A549 (cell line): ENCODE data around the gene GPD1.

Source experiments
- BCL3 ChIP-seq: fragments of >200 bp; sonication (Bioruptor Twin); formaldehyde crosslinking; IDR thresholded peaks from 3 replicates; pipeline ENCODE4 v1.6.1; 2016
- CTCF ChIP-seq: fragments of >200 bp; sonication (Bioruptor Twin); formaldehyde crosslinking; IDR thresholded peaks from 3 replicates; pipeline ENCODE4 v1.5.1; 2016
- FOXS1 ChIP-seq: fragments of 250-450 bp; sonication (Bioruptor Pico); IDR thresholded peaks from 2 replicates; pipeline ENCODE4 v1.5.0; 2020; ENCODE audit warnings: mild to moderate bottlenecking, moderate library complexity
- MAFK ChIP-seq: fragments of 450-650 bp; IDR thresholded peaks from 2 replicates; pipeline ENCODE4 v1.6.1; 2014; ENCODE audit not compliant: partially characterized antibody
- POLR2A ChIP-seq: IDR thresholded peaks from 2 replicates; pipeline ENCODE4 v1.6.1; 2012; ENCODE audit warnings: mild to moderate bottlenecking, low read length
- RAD21 ChIP-seq, 2 experiments: fragments of >200 bp in 1 of 2; sonication (Bioruptor Twin) in 1 of 2; formaldehyde crosslinking in 1 of 2; IDR thresholded peaks in 1 of 2; conservative IDR thresholded peaks in 1 of 2; 2 replicates in 1 of 2; 3 replicates in 1 of 2; pipeline ENCODE4 v1.6.1; 2012 to 2018; ENCODE audit warnings: inconsistent platforms in 1 of 2

DNA sequence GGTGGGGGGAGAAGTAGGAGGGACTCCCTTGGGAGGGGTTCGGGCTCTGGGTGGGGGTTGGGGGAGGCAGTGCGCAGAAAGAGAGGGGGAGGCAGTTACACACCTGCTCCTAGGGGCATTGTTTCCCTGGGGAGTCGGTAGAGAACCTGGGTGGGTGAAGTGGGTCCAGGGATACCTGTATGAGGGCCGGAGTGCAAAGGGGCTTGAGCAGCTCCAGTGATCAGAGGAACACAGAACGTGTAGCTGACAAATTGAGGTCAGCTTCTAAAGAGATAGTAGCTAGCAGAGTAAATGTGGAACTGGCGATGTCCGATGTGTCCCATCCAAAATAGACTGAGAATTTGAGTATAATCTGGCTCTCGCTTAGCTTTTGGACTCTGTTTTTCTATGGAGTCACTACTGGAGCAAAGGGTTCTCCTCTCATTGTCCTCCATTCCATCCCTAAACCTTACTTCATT is 18.2 kb upstream of the GPD1 start:
- no peak for TF ChIP-seq POLR2A
- no peak for TF ChIP-seq MAFK
- TF ChIP-seq RAD21 (conservative IDR thresholded peaks at IDR 0.05 in 1 of 2, IDR thresholded peaks at IDR 0.05 in 1 of 2), result no peak
- TF ChIP-seq BCL3, result no peak
- TF ChIP-seq FOXS1 (CRISPR knock-in tag), result no peak
- no peak for TF ChIP-seq CTCF
